Left ventricle myocardium inferior (tissue), 1 donor: ENCODE measurements around the gene PPIE. TPM values are rescaled to one million over a fixed set of nuclear protein-coding genes. Genes with fewer than 3 reads are reported as not detected.

Experiments
- DNase-seq: peaks from one replicate; pipeline ENCODE4 v3.0.0-alpha.2; 2020
- H3K27ac ChIP-seq: fragments of 200-600 bp; replicated peaks from 2 replicates; pipeline ENCODE4 v1.8.0; 2021
- H3K27me3 ChIP-seq: fragments of 200-600 bp; 2 replicates; pipeline ENCODE4 v1.8.0; 2021; ENCODE audit warnings: low read depth
- H3K36me3 ChIP-seq: fragments of 200-600 bp; 2 replicates; pipeline ENCODE4 v1.8.0; 2021
- H3K4me1 ChIP-seq: fragments of 200-600 bp; 2 replicates; pipeline ENCODE4 v1.8.0; 2021
- H3K4me3 ChIP-seq: fragments of 200-600 bp; 2 replicates; pipeline ENCODE4 v1.8.0; 2021; ENCODE audit warnings: mild to moderate bottlenecking, moderate library complexity
- H3K9me3 ChIP-seq: fragments of 200-600 bp; replicated peaks from 2 replicates; pipeline ENCODE4 v1.8.0; 2021
- CTCF ChIP-seq: fragments of 200-600 bp; IDR thresholded peaks from 2 replicates; pipeline ENCODE4 v1.8.0; 2021; ENCODE audit warnings: antibody characterized with exemption, mild to moderate bottlenecking, borderline replicate concordance
- intact Hi-C: fragments of 100-400 bp; cut with micrococcal nuclease; formaldehyde crosslinking; loops from one replicate; pipeline ENCODE4 v1.11.0; 2022
- total RNA-seq: library from RNA; stranded (reverse); fragmentation: NEBNext Ultra II Directional; extraction: Animal tissue kit (Norgen Biotek cat#: 25700); gene quantifications from one replicate; pipeline ENCODE4 v1.2.1, GENCODE V29; 2021
- donor health status: DM: no; HTN: yes; CAD: no; lungs with severe emphysema.

The PPIE gene
- total RNA-seq, 1 donor from 2014 or later: 29.4 TPM

- intact Hi-C loops: no loop called here
- Histone ChIP-seq H3K27ac (no peak overlapping the region), H3K36me3 (no peaks in the 10 kb centered on the region), H3K4me1 (no peaks in the 10 kb centered on the region), H3K9me3 (peaks cover 6% of the 10 kb centered on the region), H3K27me3 (peaks cover 5% of the 10 kb centered on the region), H3K4me3 (no peak overlapping the region)
- peak; percentile 73 for TF ChIP-seq CTCF
- peak; percentile 64 for DNase-seq
These were observed 61.2 kb downstream of the PPIE start for GRCh38 chr1:39799770-39800470.

GRCh38 chr1:39800471-39800835, 61.8 kb downstream of the PPIE start:
- Histone ChIP-seq H3K4me1 (no peaks in the 10 kb centered on the region), H3K27me3 (peaks cover 5% of the 10 kb centered on the region), H3K36me3 (no peaks in the 10 kb centered on the region), H3K27ac (no peak overlapping the region), H3K9me3 (peaks cover 11% of the 10 kb centered on the region), H3K4me3 (no peak overlapping the region)
- TF ChIP-seq CTCF: no peak
- intact Hi-C loops: no loop called here
- no peak for DNase-seq

GRCh38 chr1:39802496-39803260, 64.0 kb downstream of the PPIE start:
- H3K4me1 ChIP-seq: no peaks in the 10 kb centered on the region
- H3K27ac ChIP-seq: no peak overlapping the region
- no peaks in the 10 kb centered on the region for H3K27me3 ChIP-seq
- H3K9me3 ChIP-seq: peaks cover 17% of the 10 kb centered on the region
- H3K4me3 ChIP-seq: no peak overlapping the region
- intact Hi-C loops: no loop called here
- H3K36me3 ChIP-seq: no peaks in the 10 kb centered on the region
- no peak for TF ChIP-seq CTCF
- DNase-seq: no peak

- no peaks in the 10 kb centered on the region for H3K27me3 ChIP-seq
- no peak for TF ChIP-seq CTCF
- DNase-seq: no peak
- peaks cover 17% of the 10 kb centered on the region for H3K9me3 ChIP-seq
- H3K27ac ChIP-seq: no peak overlapping the region
- no peaks in the 10 kb centered on the region for H3K4me1 ChIP-seq
- H3K36me3 ChIP-seq: no peaks in the 10 kb centered on the region
- H3K4me3 ChIP-seq: no peak overlapping the region
- intact Hi-C loops: no loop called here
These were observed 66.7 kb downstream of the PPIE start for GRCh38 chr1:39805385-39805784.

GRCh38 chr1:39808784-39809517, 70.3 kb downstream of the PPIE start:
- H3K4me3 ChIP-seq: no peak overlapping the region
- no peak for TF ChIP-seq CTCF
- H3K27me3 ChIP-seq: peaks cover 6% of the 10 kb centered on the region
- no peaks in the 10 kb centered on the region for H3K4me1 ChIP-seq
- intact Hi-C loops: no loop called here
- peaks cover 17% of the 10 kb centered on the region for H3K9me3 ChIP-seq
- H3K36me3 ChIP-seq: no peaks in the 10 kb centered on the region
- DNase-seq: no peak
- H3K27ac ChIP-seq: no peak overlapping the region
